Epithelial cell of prostate (primary cell): ENCODE results near the gene CMTM4.
"Not testable (repeated sequence)": the region's sequence is repeated elsewhere in the genome, so short reads cannot be mapped to it uniquely, and the experiment has no call there.

Source experiments
- DNase-seq: peaks from one replicate; pipeline ENCODE4 v3.0.0-alpha.2; 2011; ENCODE audit warnings: low read depth, low spot score
- H3K27ac ChIP-seq: fragments of 450-650 bp; 2 replicates; pipeline ENCODE4 v1.5.1; 2017; ENCODE audit warnings: mild to moderate bottlenecking

CMTM4 gene

GRCh38 chr16:66677836-66678235, 18.7 kb downstream of the CMTM4 start:
- no peak for DNase-seq
- H3K27ac ChIP-seq: no peak overlapping the region

- H3K27ac ChIP-seq: no peak overlapping the region
- no peak for DNase-seq
These were observed 19.4 kb downstream of the CMTM4 start for GRCh38 chr16:66677179-66677578.

- no peak for DNase-seq
These were observed 19.9 kb downstream of the CMTM4 start for GRCh38 chr16:66676599-66676998.

GRCh38 chr16:66673691-66674090, 22.9 kb downstream of the CMTM4 start:
- H3K27ac ChIP-seq: no peak overlapping the region
- DNase-seq: no peak

More at GRCh38 chr16:66676599-66676998, 19.9 kb downstream of the CMTM4 start:
- no peak overlapping the region for H3K27ac ChIP-seq

- no peak overlapping the region for H3K27ac ChIP-seq
- DNase-seq: no peak
These were observed 25.7 kb downstream of the CMTM4 start for GRCh38 chr16:66670691-66671388.

- H3K27ac ChIP-seq: no peak overlapping the region
- no peak for DNase-seq
These were observed 27.6 kb downstream of the CMTM4 start for GRCh38 chr16:66668777-66669444.

GRCh38 chr16:66667944-66668343, 28.6 kb downstream of the CMTM4 start:
- H3K27ac ChIP-seq: no peak overlapping the region
- DNase-seq: no peak

GRCh38 chr16:66662445-66663194, 33.9 kb downstream of the CMTM4 start:
- no peak overlapping the region for H3K27ac ChIP-seq
- no peak for DNase-seq

- H3K27ac ChIP-seq: peak overlapping the region; percentile 75
- DNase-seq: not testable (repeated sequence)
These were observed 34.7 kb downstream of the CMTM4 start for GRCh38 chr16:66661671-66662346.

- no peak for DNase-seq
- H3K27ac ChIP-seq: peak overlapping the region; percentile 75
These were observed 35.4 kb downstream of the CMTM4 start for GRCh38 chr16:66661210-66661560.

GRCh38 chr16:66660422-66661209, 35.9 kb downstream of the CMTM4 start:
- DNase-seq: no peak
- H3K27ac ChIP-seq: peak overlapping the region; percentile 75

GRCh38 chr16:66658860-66659190, 37.7 kb downstream of the CMTM4 start:
- DNase-seq: no peak
- H3K27ac ChIP-seq: no peak overlapping the region

- H3K27ac ChIP-seq: no peak overlapping the region
- no peak for DNase-seq
These were observed 38.2 kb downstream of the CMTM4 start for GRCh38 chr16:66658143-66658859.

- DNase-seq: no peak
- H3K27ac ChIP-seq: no peak overlapping the region
These were observed 40.0 kb downstream of the CMTM4 start for GRCh38 chr16:66656547-66656946.

GRCh38 chr16:66653581-66654350, 42.8 kb downstream of the CMTM4 start:
- no peak for DNase-seq
- H3K27ac ChIP-seq: no peak overlapping the region

GRCh38 chr16:66652661-66653360, 43.7 kb downstream of the CMTM4 start:
- no peak overlapping the region for H3K27ac ChIP-seq
- no peak for DNase-seq

GRCh38 chr16:66651965-66652364, 44.6 kb downstream of the CMTM4 start:
- DNase-seq: no peak
- H3K27ac ChIP-seq: no peak overlapping the region

- DNase-seq: no peak
These were observed 45.1 kb downstream of the CMTM4 start for GRCh38 chr16:66651474-66651765.

More at GRCh38 chr16:66651474-66651765, 45.1 kb downstream of the CMTM4 start:
- H3K27ac ChIP-seq: no peak overlapping the region
